HCT116 (cell line): ENCODE results near the gene PNPLA2. TPM values are rescaled to one million over a fixed set of nuclear protein-coding genes. Genes with fewer than 3 reads are reported as not detected.
A peak's percentile ranks its signal among the peaks of the same experiment; 100 is the strongest.

ENCODE experiments used
- ATAC-seq: fragments of 200-7000 bp; cut with Tn5 transposase; 2 replicates; pipeline ENCODE4 v1.9.1; 2020; ENCODE audit warnings: mild to moderate bottlenecking, moderate library complexity
- BruUV-seq: library from RNA; stranded (reverse); fragments of 400-500 nt; replicated peaks from 2 replicates; lab custom pipeline; 2021; lab: Mats Ljungman, UMichigan
- CTCF ChIA-PET: fragments of 300-600 bp; sonication (Branson Sonifier 250); formaldehyde crosslinking; loops from one replicate; lab custom pipeline; 2021; ENCODE audit warnings: antibody characterized with exemption; lab: Charles Lee
- POLR2A ChIA-PET: fragments of 300-600, 350-600 bp; sonication (Branson Sonifier 250); formaldehyde crosslinking; loops from one replicate; lab custom pipeline; 2021; ENCODE audit warnings: antibody characterized with exemption; lab: Charles Lee
- RAD21 ChIA-PET, 2 experiments: fragments of 300-600 bp; sonication (Branson Sonifier 250); formaldehyde crosslinking; loops; one replicate each; lab custom pipeline; 2023; ENCODE audit warnings: low total read pairs in 2 of 2; ENCODE audit not compliant: uncharacterized antibody in 2 of 2, unreplicated experiment in 2 of 2, low non-redundant PET in 1 of 2; lab: Charles Lee
- DNase-seq: peaks from one replicate; pipeline ENCODE4 v3.0.0-alpha.2; 2010; ENCODE audit warnings: low read depth, low spot score
- H2AFZ ChIP-seq: fragments of 200-600 bp; shearing (Covaris generic), sonication (generic); 2 replicates; pipeline ENCODE4 v1.6.1; 2017; ENCODE audit warnings: low read depth, mixed run types, mixed read lengths, antibody characterized with exemption, low read length; ENCODE audit not compliant: poor library complexity, severe bottlenecking
- H3K27ac ChIP-seq: 2 replicates; pipeline ENCODE4 v1.5.1; 2012; ENCODE audit warnings: low read depth, low read length
- H3K27me3 ChIP-seq: fragments of 200-600 bp; sonication (generic); 2 replicates; pipeline ENCODE4 v1.6.1; 2016; ENCODE audit warnings: mixed run types, low read length, mixed read lengths; ENCODE audit not compliant: insufficient read depth
- H3K36me3 ChIP-seq, 2 experiments: fragments of 200-500 bp in 1 of 2; fragments of 200-600 bp in 1 of 2; sonication (Bioruptor generic) in 1 of 2; sonication (generic) in 1 of 2; 2 replicates each; pipeline versions ENCODE4 v1.5.1 to v1.6.1; 2014 to 2016; ENCODE audit warnings: low read length in 2 of 2, inconsistent platforms in 1 of 2, mixed read lengths in 1 of 2, mixed run types in 1 of 2; ENCODE audit not compliant: insufficient read depth in 2 of 2, control insufficient read depth in 1 of 2
- H3K4me1 ChIP-seq, 2 experiments: fragments of 200-600 bp in 1 of 2; sonication (generic) in 1 of 2; 2 replicates each; pipeline versions ENCODE4 v1.5.1 to v1.6.1; 2012 to 2017; ENCODE audit warnings: low read length in 2 of 2, inconsistent platforms in 1 of 2, mild to moderate bottlenecking in 1 of 2, mixed read lengths in 1 of 2, mixed run types in 1 of 2, moderate library complexity in 1 of 2; ENCODE audit not compliant: insufficient read depth in 2 of 2, control insufficient read depth in 1 of 2
- H3K4me2 ChIP-seq: fragments of 200-600 bp; sonication (generic); 2 replicates; pipeline ENCODE4 v1.6.1; 2017; ENCODE audit warnings: mixed run types, low read length, mixed read lengths
- H3K4me3 ChIP-seq, 2 experiments: fragments of 200-600 bp in 1 of 2; sonication (generic) in 1 of 2; replicated peaks in 1 of 2; 2 replicates each; pipeline ENCODE4 v1.5.1; 2011 to 2016; ENCODE audit warnings: low read length in 2 of 2, control low read depth in 1 of 2, low read depth in 1 of 2, mild to moderate bottlenecking in 1 of 2, mixed read lengths in 1 of 2, mixed run types in 1 of 2
- H3K79me2 ChIP-seq: fragments of 200-600 bp; sonication (generic); 2 replicates; pipeline ENCODE4 v1.6.1; 2017; ENCODE audit warnings: mild to moderate bottlenecking, mixed run types, low read length, moderate library complexity, mixed read lengths; ENCODE audit not compliant: insufficient read depth
- H3K9ac ChIP-seq: fragments of 200-600 bp; sonication (generic); 2 replicates; pipeline ENCODE4 v1.6.1; 2016; ENCODE audit warnings: low read length, mixed read lengths
- H3K9me2 ChIP-seq: fragments of 200-600 bp; sonication (generic), shearing (Covaris generic); 2 replicates; pipeline ENCODE4 v1.6.1; 2017; ENCODE audit warnings: mixed run types, mild to moderate bottlenecking, moderate library complexity; ENCODE audit not compliant: insufficient read depth
- H3K9me3 ChIP-seq, 2 experiments: fragments of 200-500 bp in 1 of 2; fragments of 200-600 bp in 1 of 2; sonication (Bioruptor generic) in 1 of 2; sonication (generic) in 1 of 2; 2 replicates each; pipeline ENCODE4 v1.6.1; 2014 to 2017; ENCODE audit warnings: low read length in 2 of 2, mixed read lengths in 2 of 2, inconsistent platforms in 1 of 2, low read depth in 1 of 2, mild to moderate bottlenecking in 1 of 2, mixed run types in 1 of 2, moderate library complexity in 1 of 2; ENCODE audit not compliant: control insufficient read depth in 1 of 2, insufficient read depth in 1 of 2
- H4K20me1 ChIP-seq: fragments of 200-600 bp; sonication (generic), shearing (Covaris generic); 2 replicates; pipeline ENCODE4 v1.6.1; 2017; ENCODE audit warnings: mixed run types, mild to moderate bottlenecking, moderate library complexity; ENCODE audit not compliant: insufficient read depth
- CBX3 ChIP-seq: IDR thresholded peaks from 2 replicates; pipeline ENCODE4 v1.6.1; 2012; ENCODE audit warnings: low read depth
- EGR1 ChIP-seq: IDR thresholded peaks from 2 replicates; pipeline ENCODE4 v1.6.1; 2012; ENCODE audit warnings: low read depth
- FOSL1 ChIP-seq: IDR thresholded peaks from 2 replicates; pipeline ENCODE4 v1.6.1; 2012; ENCODE audit warnings: low read depth
- POLR2A ChIP-seq: IDR thresholded peaks from 2 replicates; pipeline ENCODE4 v1.7.0; 2011; ENCODE audit warnings: borderline replicate concordance; ENCODE audit not compliant: insufficient read depth, insufficient read length; ENCODE audit errors: extremely low read depth
- POLR2AphosphoS5 ChIP-seq: IDR thresholded peaks from 2 replicates; pipeline ENCODE4 v1.6.1; 2011; ENCODE audit warnings: mild to moderate bottlenecking, low read depth, low read length, moderate library complexity
- SIN3A ChIP-seq: IDR thresholded peaks from 2 replicates; pipeline ENCODE4 v1.6.1; 2012; ENCODE audit warnings: low read depth
- SP1 ChIP-seq: IDR thresholded peaks from 2 replicates; pipeline ENCODE4 v1.6.1; 2012; ENCODE audit warnings: low read depth
- SRF ChIP-seq: IDR thresholded peaks from 2 replicates; pipeline ENCODE4 v1.6.1; 2012; ENCODE audit warnings: low read depth
- YY1 ChIP-seq: IDR thresholded peaks from 2 replicates; pipeline ENCODE4 v1.6.1; 2011; ENCODE audit warnings: low read length, low read depth, moderate library complexity, mild to moderate bottlenecking; ENCODE audit not compliant: insufficient replicate concordance; ENCODE audit errors: extremely low read depth
- ZFX ChIP-seq: fragments of 450-650 bp; IDR thresholded peaks from 2 replicates; pipeline ENCODE4 v1.6.1; 2017
- ZNF274 ChIP-seq: fragments of 200-500 bp; sonication (Bioruptor generic); IDR thresholded peaks from 2 replicates; pipeline ENCODE4 v1.6.1; 2014; ENCODE audit warnings: mild to moderate bottlenecking, low read depth, low read length, inconsistent platforms
- intact Hi-C: fragments of 100-400 bp; cut with micrococcal nuclease; formaldehyde crosslinking; loops from 2 replicates; pipeline ENCODE4 v1.10.0; 2022
- total RNA-seq: library from RNA; stranded (reverse); gene quantifications from one replicate; pipeline ENCODE4 v1.2.1, GENCODE V29; 2021; ENCODE audit not compliant: unreplicated experiment
- TF ChIP-seq, protein P1 (sequence below): IDR thresholded peaks from 2 replicates; pipeline ENCODE4 v1.6.1; 2012; ENCODE audit warnings: low read depth
- TF ChIP-seq, protein P2 (sequence below): IDR thresholded peaks from 2 replicates; pipeline ENCODE4 v1.6.1; 2011; ENCODE audit warnings: mild to moderate bottlenecking, low read length, moderate library complexity; ENCODE audit not compliant: insufficient replicate concordance; ENCODE audit errors: extremely low read depth
- TF ChIP-seq, protein P3 (sequence below): IDR thresholded peaks from 2 replicates; pipeline ENCODE4 v1.6.1; 2012
- TF ChIP-seq, protein P4 (sequence below): IDR thresholded peaks from 2 replicates; pipeline ENCODE4 v1.6.1; 2012

PNPLA2 gene
- total RNA-seq, 1 experiment from 2014 or later, result 124 TPM

DNA sequence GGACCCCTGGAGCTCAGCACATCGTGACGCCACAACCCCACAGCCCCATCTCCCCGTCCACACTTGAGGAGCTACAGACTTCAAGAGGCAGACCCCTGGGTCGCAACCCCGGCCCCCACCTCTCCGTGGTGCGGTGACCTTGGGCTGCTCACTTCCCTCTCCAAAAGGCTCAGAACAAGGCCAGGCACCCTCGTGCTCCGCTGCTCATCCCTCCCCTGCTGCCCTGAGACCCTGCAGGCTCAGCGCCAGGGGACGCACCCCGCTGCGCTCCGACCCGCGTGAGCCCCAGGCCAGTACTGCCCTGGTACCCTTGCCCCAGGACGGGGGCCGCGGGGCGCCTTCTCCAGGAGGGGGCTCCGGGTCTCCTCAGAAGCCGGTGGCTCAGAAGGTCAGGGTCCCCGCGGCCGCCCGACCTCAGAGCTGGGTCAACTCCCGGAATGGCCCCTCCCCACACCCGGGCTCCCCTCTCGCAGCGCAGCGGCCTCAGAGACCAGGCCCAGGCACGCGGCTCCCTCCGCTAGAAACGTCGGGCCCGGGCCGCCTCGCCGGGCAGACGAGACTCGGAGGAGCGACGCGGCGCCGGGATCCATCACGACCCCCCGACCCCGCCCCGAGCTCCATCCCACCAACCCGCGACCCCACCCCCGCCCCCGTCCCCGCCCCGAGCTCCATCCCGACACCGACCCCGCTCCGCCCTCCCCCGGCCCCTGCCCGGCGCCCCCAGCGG, 42.0 kb upstream of the PNPLA2 start (continued):
- TF ChIP-seq, protein P1, sequence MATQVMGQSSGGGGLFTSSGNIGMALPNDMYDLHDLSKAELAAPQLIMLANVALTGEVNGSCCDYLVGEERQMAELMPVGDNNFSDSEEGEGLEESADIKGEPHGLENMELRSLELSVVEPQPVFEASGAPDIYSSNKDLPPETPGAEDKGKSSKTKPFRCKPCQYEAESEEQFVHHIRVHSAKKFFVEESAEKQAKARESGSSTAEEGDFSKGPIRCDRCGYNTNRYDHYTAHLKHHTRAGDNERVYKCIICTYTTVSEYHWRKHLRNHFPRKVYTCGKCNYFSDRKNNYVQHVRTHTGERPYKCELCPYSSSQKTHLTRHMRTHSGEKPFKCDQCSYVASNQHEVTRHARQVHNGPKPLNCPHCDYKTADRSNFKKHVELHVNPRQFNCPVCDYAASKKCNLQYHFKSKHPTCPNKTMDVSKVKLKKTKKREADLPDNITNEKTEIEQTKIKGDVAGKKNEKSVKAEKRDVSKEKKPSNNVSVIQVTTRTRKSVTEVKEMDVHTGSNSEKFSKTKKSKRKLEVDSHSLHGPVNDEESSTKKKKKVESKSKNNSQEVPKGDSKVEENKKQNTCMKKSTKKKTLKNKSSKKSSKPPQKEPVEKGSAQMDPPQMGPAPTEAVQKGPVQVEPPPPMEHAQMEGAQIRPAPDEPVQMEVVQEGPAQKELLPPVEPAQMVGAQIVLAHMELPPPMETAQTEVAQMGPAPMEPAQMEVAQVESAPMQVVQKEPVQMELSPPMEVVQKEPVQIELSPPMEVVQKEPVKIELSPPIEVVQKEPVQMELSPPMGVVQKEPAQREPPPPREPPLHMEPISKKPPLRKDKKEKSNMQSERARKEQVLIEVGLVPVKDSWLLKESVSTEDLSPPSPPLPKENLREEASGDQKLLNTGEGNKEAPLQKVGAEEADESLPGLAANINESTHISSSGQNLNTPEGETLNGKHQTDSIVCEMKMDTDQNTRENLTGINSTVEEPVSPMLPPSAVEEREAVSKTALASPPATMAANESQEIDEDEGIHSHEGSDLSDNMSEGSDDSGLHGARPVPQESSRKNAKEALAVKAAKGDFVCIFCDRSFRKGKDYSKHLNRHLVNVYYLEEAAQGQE, result no peak
- TF ChIP-seq, protein P2, sequence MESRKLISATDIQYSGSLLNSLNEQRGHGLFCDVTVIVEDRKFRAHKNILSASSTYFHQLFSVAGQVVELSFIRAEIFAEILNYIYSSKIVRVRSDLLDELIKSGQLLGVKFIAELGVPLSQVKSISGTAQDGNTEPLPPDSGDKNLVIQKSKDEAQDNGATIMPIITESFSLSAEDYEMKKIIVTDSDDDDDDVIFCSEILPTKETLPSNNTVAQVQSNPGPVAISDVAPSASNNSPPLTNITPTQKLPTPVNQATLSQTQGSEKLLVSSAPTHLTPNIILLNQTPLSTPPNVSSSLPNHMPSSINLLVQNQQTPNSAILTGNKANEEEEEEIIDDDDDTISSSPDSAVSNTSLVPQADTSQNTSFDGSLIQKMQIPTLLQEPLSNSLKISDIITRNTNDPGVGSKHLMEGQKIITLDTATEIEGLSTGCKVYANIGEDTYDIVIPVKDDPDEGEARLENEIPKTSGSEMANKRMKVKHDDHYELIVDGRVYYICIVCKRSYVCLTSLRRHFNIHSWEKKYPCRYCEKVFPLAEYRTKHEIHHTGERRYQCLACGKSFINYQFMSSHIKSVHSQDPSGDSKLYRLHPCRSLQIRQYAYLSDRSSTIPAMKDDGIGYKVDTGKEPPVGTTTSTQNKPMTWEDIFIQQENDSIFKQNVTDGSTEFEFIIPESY, result no peak
- TF ChIP-seq, all 23 proteins: peak for 0

DNA sequence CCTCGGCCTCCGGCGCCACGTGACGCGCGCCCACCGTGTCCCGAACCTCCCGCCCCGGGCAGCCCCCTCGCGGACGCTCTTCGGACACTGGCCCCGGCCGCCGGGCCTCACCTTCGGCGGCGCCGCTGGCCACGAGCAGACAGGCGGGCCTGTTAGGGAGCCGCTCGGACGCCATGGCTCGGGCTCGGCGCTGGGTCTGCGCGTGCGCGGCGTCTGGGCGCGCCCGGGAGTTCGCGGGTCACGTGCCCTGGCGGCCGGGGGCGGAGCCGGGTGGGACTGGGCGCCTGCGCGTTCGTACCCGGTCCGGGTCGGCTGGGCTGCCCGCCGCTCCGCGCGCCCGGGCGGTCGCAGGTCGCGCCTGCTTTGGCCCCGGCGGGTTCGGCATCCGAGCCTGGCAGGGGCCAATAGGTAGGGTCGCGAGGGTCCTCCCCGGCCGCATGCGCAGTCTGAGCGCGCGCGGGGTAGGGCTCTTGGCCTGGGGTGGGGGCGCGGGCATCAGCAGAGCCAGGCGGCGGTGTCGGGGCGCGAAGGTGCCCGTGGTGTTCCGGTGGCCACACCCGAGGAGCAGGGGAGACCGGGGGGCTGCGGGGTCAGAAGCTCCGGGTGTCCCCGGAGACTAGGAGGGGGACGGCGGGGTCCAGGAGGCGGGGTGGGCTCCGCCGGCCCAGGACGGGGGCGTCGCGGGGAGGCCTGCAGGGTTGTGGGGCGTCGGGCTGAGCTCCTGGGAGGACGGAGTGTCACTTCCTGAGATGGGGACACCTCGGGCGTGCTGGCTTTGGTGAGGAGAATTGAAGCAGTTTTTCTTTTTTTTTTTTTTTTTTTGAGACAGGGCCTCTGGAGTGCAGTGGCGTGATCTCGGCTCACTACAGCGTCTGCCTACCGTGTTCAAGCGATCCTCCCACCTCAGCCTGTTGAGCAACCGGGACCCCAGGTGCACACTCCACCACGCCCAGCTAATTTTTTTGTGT, 41.1 kb upstream of the PNPLA2 start, which contains the start of gene GATD1:
GATD1 (minus strand) TSS at position 200 of the 968 bp plus-strand sequence; CDS start at position 175, 25 bp downstream.
- peak within 1 kb of the TSS; percentile 99 for H3K9ac ChIP-seq
- DNase-seq (peak; percentile 46), ATAC-seq (peak; percentile 79)
- H2AFZ ChIP-seq, result no peak within 1 kb of the TSS
- TF ChIP-seq SRF (no peak), FOSL1 (no peak), POLR2A (peak; percentile 97), CBX3 (no peak), ZFX (peak; percentile 75; the same call in 1 of the 2 replicates), YY1 (peak; percentile 85), EGR1 (peak; percentile 32; the same call in 1 of the 2 replicates), POLR2AphosphoS5 (peak; percentile 97), SP1 (no peak), SIN3A (0 out of 2 replicates have a peak, but pooled peaks have one; percentile 11), ZNF274 (no peak)
- TF ChIP-seq, protein P3, sequence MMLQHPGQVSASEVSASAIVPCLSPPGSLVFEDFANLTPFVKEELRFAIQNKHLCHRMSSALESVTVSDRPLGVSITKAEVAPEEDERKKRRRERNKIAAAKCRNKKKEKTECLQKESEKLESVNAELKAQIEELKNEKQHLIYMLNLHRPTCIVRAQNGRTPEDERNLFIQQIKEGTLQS, result no peak
- TF ChIP-seq, protein P4, sequence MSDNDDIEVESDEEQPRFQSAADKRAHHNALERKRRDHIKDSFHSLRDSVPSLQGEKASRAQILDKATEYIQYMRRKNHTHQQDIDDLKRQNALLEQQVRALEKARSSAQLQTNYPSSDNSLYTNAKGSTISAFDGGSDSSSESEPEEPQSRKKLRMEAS, result peak; percentile 55
- peak within 1 kb of the TSS; percentile 93 for H3K4me2 ChIP-seq
- H4K20me1 ChIP-seq, result no peaks in the 10 kb centered on the region
- H3K4me3 ChIP-seq, result peak within 1 kb of the TSS; percentile 89 to 90
- H3K27me3 ChIP-seq, result no peaks in the 10 kb centered on the region
- intact Hi-C loops, result no loop called here
- peaks cover 17 to 38% of the 10 kb centered on the region in 2 experiments for H3K4me1 ChIP-seq
- peak within 1 kb of the TSS; percentile 95 for H3K27ac ChIP-seq
- no peaks in the 10 kb centered on the region for H3K9me3 ChIP-seq
- ChIA-PET CTCF (no interaction called here), RAD21 (no interaction called here), POLR2A (interaction anchor here (0.9 kb wide), 1 partner anchor 13 kb away, joined by 8 read pairs; the partner anchor contains the start of gene CEND1)
- BruUV-seq, result TSS peak; percentile 44
- H3K9me2 ChIP-seq, result no peaks in the 10 kb centered on the region
- H3K36me3 ChIP-seq, result peaks cover 5 to 15% of the 10 kb centered on the region in 2 experiments; a peak in 2 of 4 replicates
- peaks cover 77% of the 10 kb centered on the region for H3K79me2 ChIP-seq
